ENCODE data around the gene TMPRSS13. TPM values are rescaled to one million over a fixed set of nuclear protein-coding genes. Genes with fewer than 3 reads are reported as not detected.

TMPRSS13 gene
- total RNA-seq, 2 experiments from 2014 or later, result 0.99 to 1.4 TPM

GRCh38 chr11:117921456-117921855 lies 7.7 kb downstream of the TMPRSS13 start:
- no peaks in the 10 kb centered on the region for H3K27me3 ChIP-seq (ENCODE audit: control insufficient read depth in 1 of 2, insufficient read depth in 2 of 2, low read length in 2 of 2)
- no peak overlapping the region for H3K27ac Mint-ChIP-seq
- no peak overlapping the region for H3K27ac ChIP-seq (ENCODE audit: low read depth in 1 of 2, low read length in 2 of 2)
- H3K36me3 Mint-ChIP-seq (ENCODE audit: low read depth), result no peaks in the 10 kb centered on the region
- H3K9me3 ChIP-seq (ENCODE audit: control insufficient read depth in 1 of 2, insufficient read depth in 1 of 2, low read length in 2 of 2), result no peaks in the 10 kb centered on the region
- ATAC-seq (ENCODE audit: poor library complexity) (no peak), DNase-seq (no peak)
- no peaks in the 10 kb centered on the region for H3K9me3 Mint-ChIP-seq
- no peaks in the 10 kb centered on the region for H3K4me1 Mint-ChIP-seq (ENCODE audit: low read depth)
- no peaks in the 10 kb centered on the region for H3K4me1 ChIP-seq (ENCODE audit: insufficient read depth, low read length)
- no peaks in the 10 kb centered on the region for H3K36me3 ChIP-seq (ENCODE audit: insufficient read depth, low read length)
- no peak overlapping the region for H3K4me3 ChIP-seq (ENCODE audit: low read length)
- H3K27me3 Mint-ChIP-seq, result no peaks in the 10 kb centered on the region
- CTCF ChIA-PET, result no interaction called here
- intact Hi-C loops (cut with DNase I, micrococcal nuclease), result no loop called here
- H3K4me3 Mint-ChIP-seq, result no peak overlapping the region
- POLR2A ChIA-PET, result no interaction called here
- TF ChIP-seq, protein P1, sequence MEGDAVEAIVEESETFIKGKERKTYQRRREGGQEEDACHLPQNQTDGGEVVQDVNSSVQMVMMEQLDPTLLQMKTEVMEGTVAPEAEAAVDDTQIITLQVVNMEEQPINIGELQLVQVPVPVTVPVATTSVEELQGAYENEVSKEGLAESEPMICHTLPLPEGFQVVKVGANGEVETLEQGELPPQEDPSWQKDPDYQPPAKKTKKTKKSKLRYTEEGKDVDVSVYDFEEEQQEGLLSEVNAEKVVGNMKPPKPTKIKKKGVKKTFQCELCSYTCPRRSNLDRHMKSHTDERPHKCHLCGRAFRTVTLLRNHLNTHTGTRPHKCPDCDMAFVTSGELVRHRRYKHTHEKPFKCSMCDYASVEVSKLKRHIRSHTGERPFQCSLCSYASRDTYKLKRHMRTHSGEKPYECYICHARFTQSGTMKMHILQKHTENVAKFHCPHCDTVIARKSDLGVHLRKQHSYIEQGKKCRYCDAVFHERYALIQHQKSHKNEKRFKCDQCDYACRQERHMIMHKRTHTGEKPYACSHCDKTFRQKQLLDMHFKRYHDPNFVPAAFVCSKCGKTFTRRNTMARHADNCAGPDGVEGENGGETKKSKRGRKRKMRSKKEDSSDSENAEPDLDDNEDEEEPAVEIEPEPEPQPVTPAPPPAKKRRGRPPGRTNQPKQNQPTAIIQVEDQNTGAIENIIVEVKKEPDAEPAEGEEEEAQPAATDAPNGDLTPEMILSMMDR (IDR thresholded peaks at IDR 0.05), result no peak

GRCh38 chr11:117919781-117920221 lies 9.4 kb downstream of the TMPRSS13 start:
- H3K27me3 Mint-ChIP-seq, result no peaks in the 10 kb centered on the region
- POLR2A ChIA-PET, result interaction anchor here (0.7 kb wide), 1 partner anchor 12 kb away, joined by 3 read pairs; no protein-coding TSS in a partner anchor

GRCh38 chr11:117919341-117919740 lies 9.9 kb downstream of the TMPRSS13 start:
- DNase-seq, result no peak
- Mint-ChIP-seq H3K36me3 (ENCODE audit: low read depth) (no peaks in the 10 kb centered on the region), H3K4me3 (no peak overlapping the region), H3K27me3 (no peaks in the 10 kb centered on the region), H3K27ac (no peak overlapping the region), H3K9me3 (no peaks in the 10 kb centered on the region), H3K4me1 (ENCODE audit: low read depth) (no peaks in the 10 kb centered on the region)
- Histone ChIP-seq H3K9me3 (ENCODE audit: control insufficient read depth in 1 of 2, insufficient read depth in 1 of 2, low read length in 2 of 2) (no peaks in the 10 kb centered on the region), H3K27ac (ENCODE audit: low read depth in 1 of 2, low read length in 2 of 2) (no peak overlapping the region), H3K27me3 (ENCODE audit: control insufficient read depth in 1 of 2, insufficient read depth in 2 of 2, low read length in 2 of 2) (no peaks in the 10 kb centered on the region), H3K36me3 (ENCODE audit: insufficient read depth, low read length) (no peaks in the 10 kb centered on the region), H3K4me1 (ENCODE audit: insufficient read depth, low read length) (no peaks in the 10 kb centered on the region), H3K4me3 (ENCODE audit: low read length) (no peak overlapping the region)
- ChIA-PET POLR2A (no interaction called here), CTCF (no interaction called here)
- intact Hi-C loops (cut with DNase I, micrococcal nuclease), result no loop called here
- TF ChIP-seq, protein P1 (IDR thresholded peaks at IDR 0.05), result no peak
- no peak for ATAC-seq (ENCODE audit: poor library complexity)

More at GRCh38 chr11:117919781-117920221, 9.4 kb downstream of the TMPRSS13 start:
- H3K4me3 ChIP-seq (ENCODE audit: low read length), result no peak overlapping the region
- intact Hi-C loops (cut with DNase I, micrococcal nuclease), result no loop called here
- CTCF ChIA-PET, result no interaction called here
- DNase-seq (peak in 2 of 14 experiments; percentile 39 to 46), ATAC-seq (ENCODE audit: poor library complexity) (no peak)
- no peaks in the 10 kb centered on the region for H3K9me3 ChIP-seq (ENCODE audit: control insufficient read depth in 1 of 2, insufficient read depth in 1 of 2, low read length in 2 of 2)
- TF ChIP-seq, protein P1 (IDR thresholded peaks at IDR 0.05), result no peak
- Mint-ChIP-seq H3K36me3 (ENCODE audit: low read depth) (no peaks in the 10 kb centered on the region), H3K4me3 (no peak overlapping the region), H3K27ac (no peak overlapping the region), H3K9me3 (no peaks in the 10 kb centered on the region), H3K4me1 (ENCODE audit: low read depth) (no peaks in the 10 kb centered on the region)
- H3K27me3 ChIP-seq (ENCODE audit: control insufficient read depth in 1 of 2, insufficient read depth in 2 of 2, low read length in 2 of 2), result no peaks in the 10 kb centered on the region
- no peaks in the 10 kb centered on the region for H3K4me1 ChIP-seq (ENCODE audit: insufficient read depth, low read length)
- no peaks in the 10 kb centered on the region for H3K36me3 ChIP-seq (ENCODE audit: insufficient read depth, low read length)
- H3K27ac ChIP-seq (ENCODE audit: low read depth in 1 of 2, low read length in 2 of 2), result no peak overlapping the region
